ENCODE results near the gene DMRTA2.

DNA sequence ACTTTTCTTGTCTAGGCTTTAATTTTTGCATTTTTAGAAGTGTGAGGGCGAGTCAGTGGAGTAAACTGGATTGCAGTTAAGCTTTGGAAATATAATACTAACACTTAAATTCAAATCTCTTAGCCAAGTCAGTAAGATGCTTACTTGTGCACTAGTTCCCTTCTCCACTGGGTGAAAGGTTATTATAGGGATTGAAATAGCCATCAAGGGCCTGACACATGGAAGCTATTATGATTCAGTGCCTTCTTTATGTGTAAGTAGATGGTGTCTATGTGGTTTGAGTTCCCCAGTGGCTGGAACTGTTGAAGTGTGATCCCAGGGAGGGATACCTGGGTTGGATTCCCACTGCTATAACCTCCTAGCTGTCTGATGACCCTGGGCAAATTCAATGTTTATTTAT is 24.7 kb upstream of the DMRTA2 start:
- no peak for TF ChIP-seq EZH2 (IDR thresholded peaks at IDR 0.05; ENCODE audit: borderline replicate concordance)
- TF ChIP-seq, protein P1, sequence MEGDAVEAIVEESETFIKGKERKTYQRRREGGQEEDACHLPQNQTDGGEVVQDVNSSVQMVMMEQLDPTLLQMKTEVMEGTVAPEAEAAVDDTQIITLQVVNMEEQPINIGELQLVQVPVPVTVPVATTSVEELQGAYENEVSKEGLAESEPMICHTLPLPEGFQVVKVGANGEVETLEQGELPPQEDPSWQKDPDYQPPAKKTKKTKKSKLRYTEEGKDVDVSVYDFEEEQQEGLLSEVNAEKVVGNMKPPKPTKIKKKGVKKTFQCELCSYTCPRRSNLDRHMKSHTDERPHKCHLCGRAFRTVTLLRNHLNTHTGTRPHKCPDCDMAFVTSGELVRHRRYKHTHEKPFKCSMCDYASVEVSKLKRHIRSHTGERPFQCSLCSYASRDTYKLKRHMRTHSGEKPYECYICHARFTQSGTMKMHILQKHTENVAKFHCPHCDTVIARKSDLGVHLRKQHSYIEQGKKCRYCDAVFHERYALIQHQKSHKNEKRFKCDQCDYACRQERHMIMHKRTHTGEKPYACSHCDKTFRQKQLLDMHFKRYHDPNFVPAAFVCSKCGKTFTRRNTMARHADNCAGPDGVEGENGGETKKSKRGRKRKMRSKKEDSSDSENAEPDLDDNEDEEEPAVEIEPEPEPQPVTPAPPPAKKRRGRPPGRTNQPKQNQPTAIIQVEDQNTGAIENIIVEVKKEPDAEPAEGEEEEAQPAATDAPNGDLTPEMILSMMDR (IDR thresholded peaks at IDR 0.05; ENCODE audit: poor library complexity): no peak
